IPS DF 6.9 (cell line): Measurements from ENCODE around the gene MIR17HG.
"Not testable (repeated sequence)": the region's sequence is repeated elsewhere in the genome, so short reads cannot be mapped to it uniquely, and the experiment has no call there.

Source experiments
- DNase-seq: peaks from one replicate; pipeline ENCODE4 v3.0.0-alpha.2; 2013; ENCODE audit warnings: low read depth, low spot score
- H3K27ac ChIP-seq: one replicate; pipeline ENCODE4 v1.5.1; 2013; ENCODE audit warnings: low read length, control low read depth
- H3K27me3 ChIP-seq: 2 replicates; pipeline ENCODE4 v1.6.1; 2013; ENCODE audit warnings: mild to moderate bottlenecking, low read length; ENCODE audit not compliant: control insufficient read depth, insufficient read depth
- H3K36me3 ChIP-seq: 2 replicates; pipeline ENCODE4 v1.6.1; 2013; ENCODE audit warnings: low read length; ENCODE audit not compliant: control insufficient read depth, insufficient read depth
- H3K4me1 ChIP-seq: 2 replicates; pipeline ENCODE4 v1.6.1; 2013; ENCODE audit warnings: low read length; ENCODE audit not compliant: control insufficient read depth, insufficient read depth
- H3K4me3 ChIP-seq: 2 replicates; pipeline ENCODE4 v1.5.1; 2013; ENCODE audit warnings: mild to moderate bottlenecking, low read length
- H3K9me3 ChIP-seq: 2 replicates; pipeline ENCODE4 v1.6.1; 2013; ENCODE audit warnings: low read length, inconsistent platforms; ENCODE audit not compliant: control insufficient read depth, insufficient read depth
- WGBS: extraction: QIAGEN DNeasy Blood & Tissue Kit; methylation state at CpG from one replicate; pipeline ENCODE4 v1.1.7; 2013; ENCODE audit warnings: mixed read lengths, missing lambda C conversion rate; ENCODE audit not compliant: insufficient read length, insufficient coverage; 5-methylcytosine and 5-hydroxymethylcytosine counted together

The MIR17HG gene

GRCh38 chr13:91313581-91313980 is 33.9 kb upstream of the MIR17HG start:
- Histone ChIP-seq H3K4me1 (no peaks in the 10 kb centered on the region), H3K36me3 (no peaks in the 10 kb centered on the region), H3K4me3 (no peak overlapping the region), H3K27ac (no peak overlapping the region), H3K9me3 (no peaks in the 10 kb centered on the region), H3K27me3 (no peaks in the 10 kb centered on the region)
- DNase-seq: no peak
- WGBS: no CpG with 5 or more reads among the region's 4 CpGs

DNA sequence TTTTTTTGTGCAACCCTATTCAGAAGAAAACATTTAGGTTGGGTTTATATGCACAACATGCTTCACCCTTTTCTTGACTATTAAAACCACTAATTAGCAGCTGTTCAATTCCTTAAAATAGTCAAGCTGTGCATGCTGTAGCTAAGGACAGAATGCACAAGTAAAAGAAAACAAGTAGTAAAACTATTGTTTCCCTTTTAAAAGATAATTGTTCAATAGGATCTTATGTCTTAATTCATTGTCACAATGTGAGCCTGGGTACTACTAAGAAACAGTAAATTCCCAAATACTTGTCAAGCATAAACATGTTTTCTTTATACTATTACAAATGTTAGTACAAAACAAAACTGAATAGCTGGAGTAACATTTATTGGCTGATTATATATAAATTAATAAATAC is 32.6 kb upstream of the MIR17HG start:
- no peaks in the 10 kb centered on the region for H3K27me3 ChIP-seq
- no peak overlapping the region for H3K27ac ChIP-seq
- no peaks in the 10 kb centered on the region for H3K4me1 ChIP-seq
- H3K4me3 ChIP-seq: no peak overlapping the region
- H3K9me3 ChIP-seq: no peaks in the 10 kb centered on the region
- no peaks in the 10 kb centered on the region for H3K36me3 ChIP-seq
- DNase-seq: no peak

DNA sequence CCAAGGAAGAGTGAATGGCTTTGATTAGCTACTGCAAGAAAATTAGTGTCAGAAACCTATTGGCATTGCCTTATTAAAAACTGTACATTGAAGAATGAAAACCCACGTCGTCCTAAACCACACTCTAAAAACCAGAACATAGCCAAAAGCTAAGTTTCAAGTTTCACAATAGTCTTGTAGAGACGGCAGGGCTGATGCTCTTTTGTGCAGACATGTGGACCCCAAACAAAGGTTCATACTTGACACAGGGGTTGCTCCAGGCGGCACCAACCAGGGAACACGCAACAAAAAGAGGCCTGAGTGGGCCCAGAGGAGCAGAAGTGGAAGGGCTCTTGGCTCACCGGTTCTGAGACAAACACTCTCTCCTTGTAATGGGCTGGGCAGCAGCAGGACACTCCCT is 28.6 kb upstream of the MIR17HG start:
- Histone ChIP-seq H3K4me1 (no peaks in the 10 kb centered on the region), H3K9me3 (no peaks in the 10 kb centered on the region), H3K27me3 (no peaks in the 10 kb centered on the region), H3K27ac (no peak overlapping the region), H3K4me3 (no peak overlapping the region), H3K36me3 (no peaks in the 10 kb centered on the region)
- no CpG with 5 or more reads among the region's 6 CpGs for WGBS
- DNase-seq: no peak

DNA sequence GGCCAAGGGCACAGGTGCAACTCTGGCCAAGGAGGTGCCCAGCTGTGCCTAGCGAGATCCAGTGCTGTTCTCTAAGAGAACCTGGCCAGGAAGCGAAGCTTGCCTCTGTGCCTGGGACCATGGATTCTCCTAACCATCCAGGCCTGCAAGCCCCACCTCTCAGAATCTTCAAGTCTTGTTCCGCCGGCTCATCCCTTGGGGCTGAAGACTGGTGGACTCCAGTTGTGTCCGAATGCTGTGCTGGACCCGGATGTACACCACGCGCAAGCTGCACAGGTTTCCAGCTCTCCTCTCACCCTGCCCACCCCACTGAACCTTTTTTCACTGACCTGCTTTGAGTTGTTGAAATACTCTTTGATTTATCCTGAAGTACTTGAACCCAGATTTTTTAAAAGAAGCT is 27.5 kb upstream of the MIR17HG start:
- Histone ChIP-seq H3K27me3 (no peaks in the 10 kb centered on the region), H3K4me1 (no peaks in the 10 kb centered on the region), H3K9me3 (no peaks in the 10 kb centered on the region), H3K4me3 (no peak overlapping the region), H3K27ac (no peak overlapping the region), H3K36me3 (no peaks in the 10 kb centered on the region)
- no CpG with 5 or more reads among the region's 8 CpGs for WGBS
- no peak for DNase-seq

- H3K9me3 ChIP-seq, H3K27me3 ChIP-seq, H3K27ac ChIP-seq, H3K4me1 ChIP-seq, H3K4me3 ChIP-seq, DNase-seq, H3K36me3 ChIP-seq: not testable (repeated sequence)
- no CpG with 5 or more reads among the region's 1 CpG for WGBS
These were observed 26.5 kb upstream of the MIR17HG start for GRCh38 chr13:91320990-91321389.

GRCh38 chr13:91323349-91323748 is 24.1 kb upstream of the MIR17HG start:
- no peak overlapping the region for H3K27ac ChIP-seq
- WGBS: no CpG with 5 or more reads among the region's 3 CpGs
- no peak overlapping the region for H3K4me3 ChIP-seq
- no peaks in the 10 kb centered on the region for H3K27me3 ChIP-seq
- no peak for DNase-seq
- H3K36me3 ChIP-seq: no peaks in the 10 kb centered on the region
- H3K4me1 ChIP-seq: no peaks in the 10 kb centered on the region
- no peaks in the 10 kb centered on the region for H3K9me3 ChIP-seq

DNA sequence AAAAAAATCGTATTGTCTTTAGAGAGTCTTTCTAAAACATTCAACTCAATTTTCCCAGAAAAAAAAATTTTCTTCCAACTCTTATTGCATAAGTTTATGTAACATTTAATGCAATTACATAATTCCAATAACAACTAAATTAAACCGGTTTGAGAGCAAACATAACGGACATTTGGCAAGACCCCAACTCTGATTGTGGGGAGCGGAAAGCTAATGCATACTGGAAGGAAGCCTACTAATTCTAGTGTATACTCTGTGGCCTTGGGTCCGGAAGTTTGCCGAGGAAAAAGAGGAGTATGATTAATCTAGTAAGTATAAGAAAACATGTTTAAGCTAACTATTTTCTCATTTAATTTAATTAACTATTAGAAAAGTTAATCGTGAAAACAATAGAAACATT is 21.3 kb upstream of the MIR17HG start:
- Histone ChIP-seq H3K4me1 (no peaks in the 10 kb centered on the region), H3K27me3 (no peaks in the 10 kb centered on the region), H3K4me3 (no peak overlapping the region), H3K36me3 (no peaks in the 10 kb centered on the region), H3K9me3 (no peaks in the 10 kb centered on the region), H3K27ac (no peak overlapping the region)
- DNase-seq: no peak
- WGBS: no CpG with 5 or more reads among the region's 7 CpGs

GRCh38 chr13:91328726-91329125 is 18.8 kb upstream of the MIR17HG start:
- no peaks in the 10 kb centered on the region for H3K27me3 ChIP-seq
- H3K36me3 ChIP-seq: no peaks in the 10 kb centered on the region
- no peak overlapping the region for H3K27ac ChIP-seq
- H3K4me3 ChIP-seq: no peak overlapping the region
- no peak for DNase-seq
- no CpG with 5 or more reads among the region's 1 CpG for WGBS
- H3K4me1 ChIP-seq: no peaks in the 10 kb centered on the region
- no peaks in the 10 kb centered on the region for H3K9me3 ChIP-seq

GRCh38 chr13:91329733-91330132 is 17.8 kb upstream of the MIR17HG start:
- H3K4me3 ChIP-seq: no peak overlapping the region

GRCh38 chr13:91331047-91331915 is 16.2 kb upstream of the MIR17HG start:
- H3K27ac ChIP-seq: no peak overlapping the region
- H3K36me3 ChIP-seq: no peaks in the 10 kb centered on the region
- no CpG with 5 or more reads among the region's 4 CpGs for WGBS
- no peaks in the 10 kb centered on the region for H3K9me3 ChIP-seq
- no peak for DNase-seq
- H3K4me1 ChIP-seq: no peaks in the 10 kb centered on the region
- no peaks in the 10 kb centered on the region for H3K27me3 ChIP-seq
- H3K4me3 ChIP-seq: no peak overlapping the region

More at GRCh38 chr13:91329733-91330132, 17.8 kb upstream of the MIR17HG start:
- Histone ChIP-seq H3K4me1 (no peaks in the 10 kb centered on the region), H3K36me3 (no peaks in the 10 kb centered on the region), H3K27me3 (no peaks in the 10 kb centered on the region), H3K9me3 (no peaks in the 10 kb centered on the region), H3K27ac (no peak overlapping the region)
- no peak for DNase-seq
- no CpG with 5 or more reads among the region's 1 CpG for WGBS

DNA sequence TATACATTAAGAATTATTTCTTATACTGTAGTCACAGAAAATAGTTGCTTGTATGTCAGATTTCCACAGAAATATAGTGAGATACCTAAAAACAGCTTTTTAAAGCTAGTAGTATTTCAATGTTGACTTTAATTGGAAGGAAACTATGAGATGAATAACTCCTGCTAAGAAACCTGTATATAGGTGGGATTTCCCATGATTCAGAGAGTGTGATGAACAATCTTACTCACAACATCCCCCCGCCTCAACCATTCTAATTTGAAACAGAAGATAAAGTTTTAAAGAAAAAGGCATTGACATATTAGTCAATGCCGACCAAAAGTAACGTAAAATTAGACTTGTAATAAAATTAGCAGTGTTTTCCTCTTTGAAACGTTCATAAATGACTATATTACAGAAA is 1.4 kb upstream of the MIR17HG start:
- H3K4me1 ChIP-seq: peaks cover 2% of the 10 kb centered on the region
- no CpG with 5 or more reads among the region's 4 CpGs for WGBS

More for the DNA sequence above, 1.4 kb upstream of the MIR17HG start:
- Histone ChIP-seq H3K27me3 (no peaks in the 10 kb centered on the region), H3K9me3 (no peaks in the 10 kb centered on the region), H3K27ac (no peak overlapping the region), H3K36me3 (peaks cover 7% of the 10 kb centered on the region; the same call in 1 of the 2 replicates), H3K4me3 (no peak overlapping the region)
- no peak for DNase-seq
